PC-3 (cell line): Measurements from ENCODE around the gene SLC25A51.

Source experiments
- EZH2 ChIP-seq: fragments of 300-600 bp; sonication (generic); IDR thresholded peaks from one replicate; pipeline ENCODE4 v1.6.1; 2017; ENCODE audit warnings: antibody characterized with exemption, mild to moderate bottlenecking, low read length; ENCODE audit not compliant: unreplicated experiment
- EZH2phosphoT487 ChIP-seq: fragments of 300-600 bp; sonication (generic); IDR thresholded peaks from 2 replicates; pipeline ENCODE4 v1.6.1; 2018; ENCODE audit warnings: mild to moderate bottlenecking, antibody characterized with exemption, low read length, borderline replicate concordance
- TF ChIP-seq, protein P1 (sequence below): fragments of 300-600 bp; sonication (generic); conservative IDR thresholded peaks from 2 replicates; pipeline ENCODE4 v1.5.1; 2017; ENCODE audit warnings: antibody characterized with exemption, low read depth, mild to moderate bottlenecking, low read length

DNA sequence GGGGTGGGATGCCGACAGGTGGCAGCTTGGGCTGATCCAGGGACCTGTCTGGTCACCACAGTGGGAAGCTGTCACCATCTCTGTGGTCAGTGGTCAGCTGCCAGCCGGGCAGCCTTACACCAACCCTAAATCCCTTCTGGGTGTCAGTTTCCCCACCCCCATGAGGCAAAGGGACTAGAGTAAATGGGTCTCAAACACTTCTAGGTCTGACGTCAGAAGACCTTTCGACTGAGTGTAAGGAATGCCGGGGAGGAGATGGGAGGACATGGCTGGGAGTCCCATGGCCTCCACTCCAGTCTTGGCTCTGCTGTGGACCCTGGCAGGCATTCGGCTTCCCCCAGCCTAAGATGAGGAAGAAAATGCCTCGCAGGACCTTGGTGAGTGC, 40.3 kb upstream of the SLC25A51 start:
- TF ChIP-seq, protein P1, sequence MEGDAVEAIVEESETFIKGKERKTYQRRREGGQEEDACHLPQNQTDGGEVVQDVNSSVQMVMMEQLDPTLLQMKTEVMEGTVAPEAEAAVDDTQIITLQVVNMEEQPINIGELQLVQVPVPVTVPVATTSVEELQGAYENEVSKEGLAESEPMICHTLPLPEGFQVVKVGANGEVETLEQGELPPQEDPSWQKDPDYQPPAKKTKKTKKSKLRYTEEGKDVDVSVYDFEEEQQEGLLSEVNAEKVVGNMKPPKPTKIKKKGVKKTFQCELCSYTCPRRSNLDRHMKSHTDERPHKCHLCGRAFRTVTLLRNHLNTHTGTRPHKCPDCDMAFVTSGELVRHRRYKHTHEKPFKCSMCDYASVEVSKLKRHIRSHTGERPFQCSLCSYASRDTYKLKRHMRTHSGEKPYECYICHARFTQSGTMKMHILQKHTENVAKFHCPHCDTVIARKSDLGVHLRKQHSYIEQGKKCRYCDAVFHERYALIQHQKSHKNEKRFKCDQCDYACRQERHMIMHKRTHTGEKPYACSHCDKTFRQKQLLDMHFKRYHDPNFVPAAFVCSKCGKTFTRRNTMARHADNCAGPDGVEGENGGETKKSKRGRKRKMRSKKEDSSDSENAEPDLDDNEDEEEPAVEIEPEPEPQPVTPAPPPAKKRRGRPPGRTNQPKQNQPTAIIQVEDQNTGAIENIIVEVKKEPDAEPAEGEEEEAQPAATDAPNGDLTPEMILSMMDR = no peak
- no peak for TF ChIP-seq EZH2
- TF ChIP-seq EZH2phosphoT487 = no peak
